GM12878 (cell line): ENCODE measurements around the gene NIPA2. TPM values are rescaled to one million over a fixed set of nuclear protein-coding genes. Genes with fewer than 3 reads are reported as not detected.

ENCODE experiments used
- ATAC-seq: fragments of 200-7000 bp; cut with Tn5 transposase; 3 replicates; pipeline ENCODE4 v1.9.1; 2020; ENCODE audit warnings: mild to moderate bottlenecking, moderate library complexity
- BruUV-seq: library from RNA; stranded (reverse); fragments of 400-500 nt; replicated peaks from 2 replicates; lab custom pipeline; 2021; lab: Mats Ljungman, UMichigan
- CTCF ChIA-PET: fragments of 300-600 bp; sonication (Branson Sonifier 250); formaldehyde crosslinking; extraction: SDS; loops from one replicate; lab custom pipeline; 2021; ENCODE audit warnings: inconsistent platforms; lab: Yijun Ruan, JAX
- POLR2A ChIA-PET: fragments of 350-600 bp; formaldehyde crosslinking; extraction: SDS; loops from one replicate; lab custom pipeline; 2021; ENCODE audit warnings: inconsistent platforms; lab: Charles Lee
- RAD21 ChIA-PET: fragments of 300-600 bp; sonication (Branson Sonifier 250); formaldehyde crosslinking; loops from one replicate; lab custom pipeline; 2023; ENCODE audit warnings: antibody characterized with exemption; ENCODE audit not compliant: unreplicated experiment; lab: Charles Lee
- SMC1A ChIA-PET: fragments of 300-600 bp; sonication (Branson Sonifier 250); formaldehyde crosslinking; loops from one replicate; lab custom pipeline; 2023; ENCODE audit not compliant: unreplicated experiment, uncharacterized antibody; lab: Charles Lee
- DNase-seq: peaks from one replicate; pipeline ENCODE4 v3.0.0-alpha.2; 2011; ENCODE audit warnings: low read depth, low spot score
- FAIRE-seq: peaks from 3 replicates; lab custom pipeline; 2011; peaks lifted over from hg19 to GRCh38; lab: Jason Lieb, UNC
- H2AFZ ChIP-seq: 2 replicates; pipeline ENCODE4 v1.6.0; 2011; ENCODE audit warnings: low read depth, low read length, control low read depth; ENCODE audit not compliant: control insufficient read depth
- H3K27ac ChIP-seq: 2 replicates; pipeline ENCODE4 v1.5.1; 2011; ENCODE audit warnings: control low read depth; ENCODE audit not compliant: control insufficient read depth, insufficient read depth
- H3K27me3 ChIP-seq, 2 experiments: replicated peaks in 1 of 2; 2 replicates each; pipeline versions ENCODE4 v1.6.0 to v1.6.1; 2011; ENCODE audit warnings: low read length in 1 of 2; ENCODE audit not compliant: control insufficient read depth in 2 of 2, insufficient read depth in 2 of 2
- H3K36me3 ChIP-seq, 2 experiments: 2 replicates each; pipeline ENCODE4 v1.5.1; 2011; ENCODE audit warnings: low read length in 1 of 2; ENCODE audit not compliant: control insufficient read depth in 2 of 2, insufficient read depth in 2 of 2
- H3K4me1 ChIP-seq: 2 replicates; pipeline ENCODE4 v1.6.1; 2011; ENCODE audit warnings: mild to moderate bottlenecking, low read length, moderate library complexity, mixed read lengths; ENCODE audit not compliant: control insufficient read depth, insufficient read depth
- H3K4me2 ChIP-seq: 2 replicates; pipeline ENCODE4 v1.6.0; 2011; ENCODE audit warnings: control low read depth; ENCODE audit not compliant: control insufficient read depth, insufficient read depth
- H3K4me3 ChIP-seq: fragments of 200-600 bp; sonication (generic); 2 replicates; pipeline ENCODE4 v1.5.1; 2016
- H3K79me2 ChIP-seq: 2 replicates; pipeline ENCODE4 v1.6.0; 2011; ENCODE audit warnings: low read length; ENCODE audit not compliant: control insufficient read depth, insufficient read depth
- H3K9ac ChIP-seq: 2 replicates; pipeline ENCODE4 v1.8.0; 2011; ENCODE audit warnings: low read length, control low read depth, mixed read lengths; ENCODE audit not compliant: control insufficient read depth, insufficient read depth
- H3K9me3 ChIP-seq: replicated peaks from 3 replicates; pipeline ENCODE4 v1.5.1; 2011; ENCODE audit warnings: mild to moderate bottlenecking, low read length; ENCODE audit not compliant: control insufficient read depth, insufficient read depth
- H4K20me1 ChIP-seq: 2 replicates; pipeline ENCODE4 v1.6.0; 2011; ENCODE audit not compliant: control insufficient read depth, insufficient read depth
- BACH1 ChIP-seq: fragments of 450-650 bp; IDR thresholded peaks from 2 replicates; pipeline ENCODE4 v1.6.1; 2017; ENCODE audit warnings: mild to moderate bottlenecking, borderline replicate concordance
- E4F1 ChIP-seq: fragments of 450-650 bp; IDR thresholded peaks from 2 replicates; pipeline ENCODE4 v1.6.1; 2018; ENCODE audit warnings: borderline replicate concordance, mild to moderate bottlenecking; ENCODE audit not compliant: partially characterized antibody
- EED ChIP-seq: sonication (generic); IDR thresholded peaks from 2 replicates; pipeline ENCODE4 v1.6.1; 2016; ENCODE audit warnings: antibody characterized with exemption, low read depth
- ESRRA ChIP-seq: IDR thresholded peaks from 2 replicates; pipeline ENCODE4 v1.6.1; 2012; ENCODE audit warnings: mild to moderate bottlenecking, low read length, improper control_type of control experiment
- EZH2 ChIP-seq: IDR thresholded peaks from 2 replicates; pipeline ENCODE4 v1.6.1; 2012; ENCODE audit warnings: low read depth, mild to moderate bottlenecking, control low read depth, inconsistent platforms, low read length, borderline replicate concordance; ENCODE audit not compliant: control insufficient read depth
- HDGF ChIP-seq: fragments of 450-650 bp; IDR thresholded peaks from 2 replicates; pipeline ENCODE4 v1.6.1; 2016; ENCODE audit warnings: antibody characterized with exemption
- JUNB ChIP-seq: IDR thresholded peaks from 2 replicates; pipeline ENCODE4 v1.6.1; 2016; ENCODE audit warnings: antibody characterized with exemption, mild to moderate bottlenecking
- MLLT1 ChIP-seq: fragments of 450-650 bp; IDR thresholded peaks from 2 replicates; pipeline ENCODE4 v1.6.1; 2016; ENCODE audit warnings: mild to moderate bottlenecking
- NFIC ChIP-seq: IDR thresholded peaks from 2 replicates; pipeline ENCODE4 v1.6.1; 2012; ENCODE audit warnings: low read depth, mild to moderate bottlenecking, inconsistent platforms, low read length, moderate library complexity
- NFXL1 ChIP-seq: fragments of 450-650 bp; IDR thresholded peaks from 2 replicates; pipeline ENCODE4 v1.6.1; 2017; ENCODE audit warnings: antibody characterized with exemption, mild to moderate bottlenecking, borderline replicate concordance
- NR2C2 ChIP-seq: IDR thresholded peaks from 2 replicates; pipeline ENCODE4 v1.6.1; 2011; ENCODE audit warnings: borderline replicate concordance, low read depth; ENCODE audit not compliant: control insufficient read depth, insufficient read length
- RFX5 ChIP-seq: IDR thresholded peaks from 2 replicates; pipeline ENCODE4 v1.6.1; 2011; ENCODE audit warnings: low read depth, low read length, improper control_type of control experiment
- STAT1 ChIP-seq: fragments of 450-650 bp; conservative IDR thresholded peaks from 2 replicates; pipeline ENCODE4 v1.6.1; 2014; ENCODE audit warnings: antibody characterized with exemption, mild to moderate bottlenecking
- ZBED1 ChIP-seq: IDR thresholded peaks from 2 replicates; pipeline ENCODE4 v1.6.1; 2016; ENCODE audit warnings: borderline replicate concordance
- ZNF24 ChIP-seq: fragments of 450-650 bp; IDR thresholded peaks from 2 replicates; pipeline ENCODE4 v1.6.1; 2017; ENCODE audit warnings: antibody characterized with exemption, mild to moderate bottlenecking
- ZNF384 ChIP-seq: IDR thresholded peaks from 2 replicates; pipeline ENCODE4 v1.6.1; 2012; ENCODE audit warnings: low read depth, mild to moderate bottlenecking, low read length, improper control_type of control experiment, borderline replicate concordance
- ZSCAN29 ChIP-seq: fragments of 450-650 bp; IDR thresholded peaks from 2 replicates; pipeline ENCODE4 v1.6.1; 2017; ENCODE audit warnings: mild to moderate bottlenecking, moderate library complexity
- WGBS: methylation state at CpG from one replicate; pipeline ENCODE4 v1.1.6; 2016; ENCODE audit warnings: low lambda C conversion rate; ENCODE audit not compliant: insufficient replicate concordance, insufficient coverage; ENCODE audit errors: missing lambda C conversion rate; 5-methylcytosine and 5-hydroxymethylcytosine counted together
- in situ Hi-C: fragments of 300-500 bp; cut with MboI; formaldehyde crosslinking; loops from 9 replicates; pipeline ENCODE4 v1.14.3; 2018; ENCODE audit warnings: mixed read lengths
- intact Hi-C: fragments of 100-400 bp; cut with micrococcal nuclease; formaldehyde crosslinking; loops from one replicate; pipeline ENCODE4 v1.14.2; 2022; ENCODE audit not compliant: unreplicated experiment
- polyA plus RNA-seq, 11 experiments: library from polyadenylated mRNA; depleted of rRNA in 4 of 11; unstranded in 6 of 11; stranded (reverse) in 5 of 11; fragments of >200 nt; fragmentation: Nextera tagmentation in 4 of 11; fragmentation: Illumina TruSeq in 1 of 11; extraction: Ambion mirVana in 4 of 11; extraction: Trizol in 1 of 11; gene quantifications; 1 replicate in 1 of 11; 2 replicates in 10 of 11; pipeline versions ENCODE4 v1.2.1 to v1.2.3, GENCODE V29; 2011 to 2016; ENCODE audit warnings: inconsistent platforms in 2 of 11, missing spikeins in 2 of 11, low read depth in 1 of 11
- total RNA-seq, 4 experiments: library from RNA; depleted of rRNA in 3 of 4; stranded (reverse); fragments of >200 nt in 3 of 4; fragmentation: Illumina TruSeq in 1 of 4; extraction: Trizol in 1 of 4; gene quantifications; 2 replicates each; pipeline versions ENCODE4 v1.2.1 to v1.2.3, GENCODE V29; 2013 to 2021

NIPA2 gene
- total and polyA plus RNA-seq, 10 of the 15 experiments (the other 5 are each of a cell fraction or from before 2014, with no cell fraction given), result 24.4 to 159 (median 96.5) TPM

GRCh38 chr15:22874256-22874655 lies 35.8 kb downstream of the NIPA2 start:
- Histone ChIP-seq H3K79me2 (no peaks in the 10 kb centered on the region), H3K4me3 (no peak overlapping the region), H3K9ac (no peak overlapping the region), H3K36me3 (peaks cover 6 to 36% of the 10 kb centered on the region in 2 experiments), H3K27ac (no peak overlapping the region), H4K20me1 (no peaks in the 10 kb centered on the region), H3K4me2 (no peak overlapping the region), H3K27me3 (no peaks in the 10 kb centered on the region), H3K4me1 (no peaks in the 10 kb centered on the region), H3K9me3 (no peaks in the 10 kb centered on the region; the same call in 2 of the 3 replicates), H2AFZ (no peak overlapping the region)
- ChIA-PET POLR2A (no interaction called here), SMC1A (no interaction called here), RAD21 (no interaction called here), CTCF (no interaction called here)
- intact Hi-C loops, result no loop called here
- in situ Hi-C loops, result no loop called here
- WGBS, result 96% methylated on average over 8 of the region's 8 CpGs
- DNase-seq (no peak), FAIRE-seq (no peak), ATAC-seq (no peak)
- TF ChIP-seq JUNB, result no peak
- TF ChIP-seq ZSCAN29, result no peak
- TF ChIP-seq MLLT1, result no peak
- TF ChIP-seq ZNF384, result no peak
- no peak for TF ChIP-seq ESRRA
- no TSS peak for BruUV-seq

GRCh38 chr15:22874966-22875365 lies 36.5 kb downstream of the NIPA2 start:
- in situ Hi-C loops (no loop called here), intact Hi-C loops (no loop called here)
- no peaks in the 10 kb centered on the region for H3K4me1 ChIP-seq
- POLR2A ChIA-PET, result no interaction called here
- H3K27me3 ChIP-seq, result no peaks in the 10 kb centered on the region
- no TSS peak for BruUV-seq
- FAIRE-seq, result no peak
- H3K9ac ChIP-seq, result no peak overlapping the region
- ATAC-seq, result no peak
- peaks cover 4 to 29% of the 10 kb centered on the region in 2 experiments for H3K36me3 ChIP-seq
- no peak overlapping the region for H3K27ac ChIP-seq
- no peak overlapping the region for H3K4me2 ChIP-seq
- H3K4me3 ChIP-seq, result no peak overlapping the region
- no peaks in the 10 kb centered on the region for H4K20me1 ChIP-seq
- SMC1A ChIA-PET, result no interaction called here
- RAD21 ChIA-PET, result no interaction called here
- CTCF ChIA-PET, result no interaction called here
- no peaks in the 10 kb centered on the region for H3K79me2 ChIP-seq
- WGBS, result 82% methylated on average over 7 of the region's 7 CpGs
- no peak overlapping the region for H2AFZ ChIP-seq
- no peak for DNase-seq
- no peaks in the 10 kb centered on the region; the same call in 2 of the 3 replicates for H3K9me3 ChIP-seq
- TF ChIP-seq NFXL1 (no peak), BACH1 (no peak), E4F1 (no peak), EED (no peak), RFX5 (no peak), STAT1 (no peak), ZNF24 (no peak), EZH2 (no peak), NR2C2 (no peak), NFIC (no peak), ZBED1 (no peak), HDGF (no peak)
